GM23338 (cell line): ENCODE measurements around the gene SMPDL3A. TPM values are rescaled to one million over a fixed set of nuclear protein-coding genes. Genes with fewer than 3 reads are reported as not detected.

Experiments
- ATAC-seq: fragments of 200-7000 bp; cut with Tn5 transposase; 3 replicates; pipeline ENCODE4 v1.9.1; 2020
- DNase-seq: peaks from one replicate; pipeline ENCODE4 v3.0.0-alpha.2; 2015; ENCODE audit warnings: low spot score
- H2AFZ ChIP-seq: fragments of 200-600 bp; sonication (generic); 2 replicates; pipeline ENCODE4 v1.8.0; 2016; ENCODE audit warnings: antibody characterized with exemption, mild to moderate bottlenecking, moderate library complexity
- H3F3A ChIP-seq: fragments of 200-600 bp; sonication (generic); replicated peaks from 2 replicates; pipeline ENCODE4 v1.8.0; 2017; ENCODE audit warnings: antibody characterized with exemption, mixed run types, low read depth
- H3K27ac ChIP-seq: fragments of 200-600 bp; sonication (generic); 2 replicates; pipeline ENCODE4 v1.6.1; 2016; ENCODE audit warnings: low read depth
- H3K27me3 ChIP-seq: fragments of 200-600 bp; sonication (generic); 2 replicates; pipeline ENCODE4 v1.8.0; 2016; ENCODE audit warnings: mild to moderate bottlenecking, mixed run types, moderate library complexity; ENCODE audit not compliant: insufficient read depth
- H3K36me3 ChIP-seq: fragments of 200-600 bp; sonication (generic); 2 replicates; pipeline ENCODE4 v1.8.0; 2016; ENCODE audit warnings: mild to moderate bottlenecking; ENCODE audit not compliant: insufficient read depth
- H3K4me1 ChIP-seq: fragments of 200-600 bp; sonication (generic); 2 replicates; pipeline ENCODE4 v1.8.0; 2016; ENCODE audit warnings: mild to moderate bottlenecking, moderate library complexity; ENCODE audit not compliant: insufficient read depth
- H3K4me2 ChIP-seq: fragments of 200-600 bp; sonication (generic); 2 replicates; pipeline ENCODE4 v1.7.1; 2017; ENCODE audit warnings: mixed run types
- H3K4me3 ChIP-seq: fragments of 200-600 bp; sonication (generic); 2 replicates; pipeline ENCODE4 v1.6.1; 2016; ENCODE audit warnings: mixed run types
- H3K79me2 ChIP-seq: fragments of 200-600 bp; sonication (generic); replicated peaks from 2 replicates; pipeline ENCODE4 v1.8.0; 2017; ENCODE audit warnings: mild to moderate bottlenecking; ENCODE audit not compliant: insufficient read depth
- H3K9me2 ChIP-seq: fragments of 200-600 bp; sonication (generic); 2 replicates; pipeline ENCODE4 v1.8.0; 2017; ENCODE audit not compliant: insufficient read depth
- H4K20me1 ChIP-seq: fragments of 200-600 bp; sonication (generic); replicated peaks from 2 replicates; pipeline ENCODE4 v1.8.0; 2017; ENCODE audit warnings: mild to moderate bottlenecking; ENCODE audit not compliant: insufficient read depth
- H3K27ac Mint-ChIP-seq: 2 replicates; pipeline ENCODE4 v1.8.0; 2020; ENCODE audit warnings: inconsistent platforms, mild to moderate bottlenecking, moderate library complexity, mixed read lengths
- H3K27me3 Mint-ChIP-seq: 3 replicates; pipeline ENCODE4 v1.8.0; 2022; ENCODE audit warnings: low read depth, mild to moderate bottlenecking, moderate library complexity, mixed read lengths, inconsistent platforms; ENCODE audit not compliant: insufficient read depth, poor library complexity
- H3K36me3 Mint-ChIP-seq: 3 replicates; pipeline ENCODE4 v1.8.0; 2021; ENCODE audit warnings: low read depth, mild to moderate bottlenecking, inconsistent platforms, moderate library complexity, mixed read lengths
- H3K4me1 Mint-ChIP-seq: 3 replicates; pipeline ENCODE4 v1.8.0; 2020; ENCODE audit warnings: mild to moderate bottlenecking, inconsistent platforms, mixed read lengths
- H3K4me3 Mint-ChIP-seq: 3 replicates; pipeline ENCODE4 v1.8.0; 2021; ENCODE audit warnings: moderate library complexity, mild to moderate bottlenecking, inconsistent platforms, mixed read lengths
- H3K9me3 Mint-ChIP-seq: 3 replicates; pipeline ENCODE4 v1.8.0; 2020; ENCODE audit warnings: moderate library complexity, mild to moderate bottlenecking, inconsistent platforms, mixed read lengths
- EZH2phosphoT487 ChIP-seq: fragments of 200-600 bp; sonication (generic); IDR thresholded peaks from one replicate; pipeline ENCODE4 v1.8.1; 2018; ENCODE audit warnings: antibody characterized with exemption; ENCODE audit not compliant: unreplicated experiment
- NANOG ChIP-seq: IDR thresholded peaks from 2 replicates; pipeline ENCODE4 v1.6.1; 2016; ENCODE audit warnings: antibody characterized with exemption, borderline replicate concordance
- POLR2AphosphoS5 ChIP-seq: IDR thresholded peaks from 2 replicates; pipeline ENCODE4 v1.6.1; 2016; ENCODE audit warnings: antibody characterized with exemption, low read depth
- ZNF462 ChIP-seq: fragments of 250-450 bp; sonication (Bioruptor Pico); IDR thresholded peaks from 2 replicates; pipeline ENCODE4 v1.5.0; 2020; ENCODE audit warnings: mild to moderate bottlenecking, moderate library complexity
- polyA plus RNA-seq: library from polyadenylated mRNA; unstranded; fragments of >200 nt; fragmentation: Nextera tagmentation; extraction: Ambion mirVana; gene quantifications from 2 replicates; pipeline ENCODE4 v1.2.1, GENCODE V29; 2016
- total RNA-seq: library from RNA; depleted of rRNA; stranded (reverse); fragments of >200 nt; shearing (Covaris generic); gene quantifications from 2 replicates; pipeline ENCODE4 v1.2.3, GENCODE V29; 2014

The SMPDL3A gene
- total and polyA plus RNA-seq, 2 experiments from 2014 or later: 3.5 to 6.3 TPM

GRCh38 chr6:122772724-122773415, 16.2 kb upstream of the SMPDL3A start:
- Mint-ChIP-seq H3K36me3 (no peaks in the 10 kb centered on the region), H3K27me3 (no peaks in the 10 kb centered on the region), H3K9me3 (no peaks in the 10 kb centered on the region), H3K27ac (no peak overlapping the region), H3K4me1 (peaks cover 6% of the 10 kb centered on the region), H3K4me3 (no peak overlapping the region)
- Histone ChIP-seq H3F3A (0 out of 2 replicates have a peak, but pooled peaks cover under 1% of the 10 kb centered on the region), H3K27ac (no peak overlapping the region), H3K27me3 (no peaks in the 10 kb centered on the region), H2AFZ (no peak overlapping the region), H3K4me2 (no peak overlapping the region), H3K36me3 (no peaks in the 10 kb centered on the region), H3K4me3 (no peak overlapping the region), H3K79me2 (no peaks in the 10 kb centered on the region), H4K20me1 (no peaks in the 10 kb centered on the region), H3K4me1 (no peaks in the 10 kb centered on the region; the same call in 1 of the 2 replicates), H3K9me2 (no peaks in the 10 kb centered on the region)
- ATAC-seq (no peak), DNase-seq (no peak)
- TF ChIP-seq POLR2AphosphoS5: no peak
- no peak for TF ChIP-seq ZNF462 (CRISPR knock-in tag)
- no peak for TF ChIP-seq EZH2phosphoT487
- TF ChIP-seq NANOG: no peak

DNA sequence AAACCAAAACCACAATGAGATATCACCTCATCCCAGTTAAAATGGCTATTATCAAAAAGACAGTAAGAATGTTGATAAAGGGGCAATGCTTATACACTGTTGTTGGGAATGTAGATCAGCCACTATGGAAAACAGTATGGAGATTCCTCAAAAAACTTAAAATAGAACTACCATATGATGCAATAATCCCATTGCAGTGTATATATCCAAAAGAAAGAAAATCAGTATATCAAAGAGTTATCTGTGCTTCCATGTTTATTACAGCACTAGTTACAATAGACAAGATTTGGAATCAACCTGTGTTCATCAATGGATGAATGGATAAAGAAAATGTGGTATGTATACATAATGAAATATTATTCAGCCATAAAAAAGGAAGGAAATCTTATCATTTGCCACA, 13.1 kb upstream of the SMPDL3A start:
- no peak overlapping the region for H3K27ac ChIP-seq
- TF ChIP-seq ZNF462 (CRISPR knock-in tag): no peak

More for the DNA sequence above, 13.1 kb upstream of the SMPDL3A start:
- H3K9me2 ChIP-seq: no peaks in the 10 kb centered on the region
- Mint-ChIP-seq H3K36me3 (no peaks in the 10 kb centered on the region), H3K27me3 (peaks cover 4% of the 10 kb centered on the region), H3K9me3 (no peaks in the 10 kb centered on the region), H3K4me3 (no peak overlapping the region), H3K4me1 (peaks cover 31% of the 10 kb centered on the region), H3K27ac (no peak overlapping the region)
- H3K4me2 ChIP-seq: no peak overlapping the region
- H3K79me2 ChIP-seq: no peaks in the 10 kb centered on the region
- no peak overlapping the region for H3K4me3 ChIP-seq
- no peak for DNase-seq
- H3K27me3 ChIP-seq: no peaks in the 10 kb centered on the region
- H3F3A ChIP-seq: 0 out of 2 replicates have a peak, but pooled peaks cover 2% of the 10 kb centered on the region
- H3K4me1 ChIP-seq: peaks cover 19% of the 10 kb centered on the region
- ATAC-seq: no peak
- H3K36me3 ChIP-seq: no peaks in the 10 kb centered on the region
- H2AFZ ChIP-seq: no peak overlapping the region
- no peaks in the 10 kb centered on the region for H4K20me1 ChIP-seq
